PC-9 (cell line): Measurements from ENCODE around the gene PNPO. TPM values are rescaled to one million over a fixed set of nuclear protein-coding genes. Genes with fewer than 3 reads are reported as not detected.

Source experiments
- BruUV-seq: library from RNA; stranded (reverse); fragments of 400-500 nt; replicated peaks from 2 replicates; lab custom pipeline; 2021; lab: Mats Ljungman, UMichigan
- CTCF ChIA-PET: fragments of 300-600 bp; sonication (Branson Sonifier 250); formaldehyde crosslinking; loops from one replicate; lab custom pipeline; 2022; ENCODE audit warnings: antibody characterized with exemption; lab: Charles Lee
- POLR2A ChIA-PET: fragments of 300-600 bp; sonication (Branson Sonifier 250); formaldehyde crosslinking; loops from one replicate; lab custom pipeline; 2022; ENCODE audit warnings: antibody characterized with exemption; ENCODE audit not compliant: unreplicated experiment; lab: Charles Lee
- DNase-seq, 2 experiments: peaks; one replicate each; pipeline versions ENCODE4 v3.0.0 to v3.0.0-alpha.2; 2015 to 2022; ENCODE audit warnings: mixed read lengths in 1 of 2
- H2AFZ ChIP-seq: fragments of 200-600 bp; sonication (generic); 2 replicates; pipeline ENCODE4 v1.8.1; 2017; ENCODE audit warnings: antibody characterized with exemption
- H3F3A ChIP-seq: fragments of 200-600 bp; sonication (generic); 2 replicates; pipeline ENCODE4 v1.8.1; 2017; ENCODE audit warnings: antibody characterized with exemption, mild to moderate bottlenecking, low read depth; ENCODE audit not compliant: insufficient read depth
- H3K27ac ChIP-seq: fragments of 200-600 bp; sonication (generic); 2 replicates; pipeline ENCODE4 v1.6.1; 2016; ENCODE audit warnings: mixed run types
- H3K27me3 ChIP-seq: fragments of 200-600 bp; sonication (generic); 2 replicates; pipeline ENCODE4 v1.6.1; 2016; ENCODE audit warnings: low read depth, mixed run types; ENCODE audit not compliant: insufficient read depth
- H3K36me3 ChIP-seq: fragments of 200-600 bp; sonication (generic); 2 replicates; pipeline ENCODE4 v1.6.1; 2016; ENCODE audit warnings: low read depth, mixed run types
- H3K4me1 ChIP-seq: fragments of 200-600 bp; sonication (generic); replicated peaks from 2 replicates; pipeline ENCODE4 v1.6.1; 2016; ENCODE audit warnings: mixed run types; ENCODE audit not compliant: insufficient read depth
- H3K4me2 ChIP-seq: fragments of 200-600 bp; sonication (generic); 2 replicates; pipeline ENCODE4 v1.6.1; 2017; ENCODE audit warnings: mixed run types
- H3K4me3 ChIP-seq: fragments of 200-600 bp; sonication (generic); 2 replicates; pipeline ENCODE4 v1.6.1; 2016; ENCODE audit warnings: mixed run types
- H3K79me2 ChIP-seq: fragments of 200-600 bp; sonication (generic); 2 replicates; pipeline ENCODE4 v1.6.1; 2017; ENCODE audit warnings: low read depth, mixed run types
- H3K9me2 ChIP-seq: fragments of 200-600 bp; sonication (generic); 2 replicates; pipeline ENCODE4 v1.8.1; 2017; ENCODE audit warnings: mild to moderate bottlenecking; ENCODE audit not compliant: insufficient read depth
- H3K9me3 ChIP-seq: fragments of 200-600 bp; sonication (generic); 2 replicates; pipeline ENCODE4 v1.8.1; 2016; ENCODE audit warnings: low read depth; ENCODE audit not compliant: insufficient read depth
- H4K20me1 ChIP-seq: fragments of 200-600 bp; sonication (generic); 2 replicates; pipeline ENCODE4 v1.8.1; 2017; ENCODE audit not compliant: insufficient read depth
- CTCF ChIP-seq: fragments of 200-600 bp; sonication (generic); conservative IDR thresholded peaks from 2 replicates; pipeline ENCODE4 v1.6.1; 2017; ENCODE audit warnings: mixed run types, antibody characterized with exemption, mild to moderate bottlenecking, moderate library complexity
- EZH2 ChIP-seq: fragments of 200-600 bp; sonication (generic); IDR thresholded peaks from 2 replicates; pipeline ENCODE4 v1.8.0; 2017; ENCODE audit warnings: antibody characterized with exemption, low read depth
- intact Hi-C: fragments of 100-400 bp; cut with micrococcal nuclease; formaldehyde crosslinking; loops from one replicate; pipeline ENCODE4 v1.10.0; 2022; ENCODE audit not compliant: unreplicated experiment
- total RNA-seq: library from RNA; stranded (reverse); gene quantifications from 2 replicates; pipeline ENCODE4 v1.2.3, GENCODE V29; 2021

The PNPO gene
- total RNA-seq, 1 experiment from 2014 or later: 40.2 TPM

GRCh38 chr17:47896672-47897490 lies 44.5 kb upstream of the PNPO start:
- H3K4me2 ChIP-seq: peak overlapping the region; percentile 95
- peaks cover 47% of the 10 kb centered on the region for H3K79me2 ChIP-seq
- no peaks in the 10 kb centered on the region for H4K20me1 ChIP-seq
- no peaks in the 10 kb centered on the region for H3K27me3 ChIP-seq
- peaks cover 30% of the 10 kb centered on the region for H3F3A ChIP-seq
- H3K36me3 ChIP-seq: no peaks in the 10 kb centered on the region; the same call in 1 of the 2 replicates
- H3K9me3 ChIP-seq: no peaks in the 10 kb centered on the region
- H3K4me3 ChIP-seq: peak overlapping the region; percentile 93
- peak in 1 of 2 experiments; percentile 55 for DNase-seq
- intact Hi-C loops: loop anchor here (1.0 kb wide), 2 partner anchors 50 to 73 kb away; no protein-coding TSS in a partner anchor
- ChIA-PET CTCF (no interaction called here), POLR2A (interaction anchor here (0.6 kb wide), 1 partner anchor 29 kb away, joined by 25 read pairs; no protein-coding TSS in a partner anchor)
- TF ChIP-seq EZH2 (no peak), CTCF (no peak)
- H3K27ac ChIP-seq: peak overlapping the region; percentile 69
- H3K9me2 ChIP-seq: no peaks in the 10 kb centered on the region
- H2AFZ ChIP-seq: peak overlapping the region; percentile 85
- BruUV-seq: TSS peak; percentile 45
- H3K4me1 ChIP-seq: peaks cover 32% of the 10 kb centered on the region

GRCh38 chr17:47897561-47897960 lies 43.8 kb upstream of the PNPO start:
- H3K27ac ChIP-seq: peak overlapping the region; percentile 69
- CTCF ChIA-PET: no interaction called here
- H3K4me2 ChIP-seq: peak overlapping the region; percentile 95
- H3K9me3 ChIP-seq: no peaks in the 10 kb centered on the region
- H2AFZ ChIP-seq: no peak overlapping the region
- intact Hi-C loops: no loop called here
- H3K9me2 ChIP-seq: no peaks in the 10 kb centered on the region
- peaks cover 32% of the 10 kb centered on the region for H3K4me1 ChIP-seq
- no peak for DNase-seq
- H3K36me3 ChIP-seq: no peaks in the 10 kb centered on the region; the same call in 1 of the 2 replicates
- BruUV-seq: no TSS peak
- peaks cover 30% of the 10 kb centered on the region for H3F3A ChIP-seq
- TF ChIP-seq CTCF (no peak), EZH2 (no peak)
- peaks cover 47% of the 10 kb centered on the region for H3K79me2 ChIP-seq
- H4K20me1 ChIP-seq: no peaks in the 10 kb centered on the region
- no peaks in the 10 kb centered on the region for H3K27me3 ChIP-seq
- H3K4me3 ChIP-seq: peak overlapping the region; percentile 93
- POLR2A ChIA-PET: no interaction called here

GRCh38 chr17:47898241-47898640 lies 43.1 kb upstream of the PNPO start:
- Histone ChIP-seq H3K9me3 (no peaks in the 10 kb centered on the region), H3K36me3 (no peaks in the 10 kb centered on the region; the same call in 1 of the 2 replicates), H3F3A (peaks cover 23% of the 10 kb centered on the region), H3K4me2 (peak overlapping the region; percentile 95; the same call in 1 of the 2 replicates), H3K4me3 (no peak overlapping the region), H3K79me2 (peaks cover 47% of the 10 kb centered on the region), H2AFZ (no peak overlapping the region), H3K27me3 (no peaks in the 10 kb centered on the region), H3K27ac (no peak overlapping the region), H4K20me1 (no peaks in the 10 kb centered on the region), H3K4me1 (peaks cover 26% of the 10 kb centered on the region), H3K9me2 (no peaks in the 10 kb centered on the region)
- intact Hi-C loops: no loop called here
- no TSS peak for BruUV-seq
- DNase-seq: no peak
- no peak for TF ChIP-seq EZH2
- TF ChIP-seq CTCF: no peak
- ChIA-PET POLR2A (no interaction called here), CTCF (no interaction called here)
